Liver (tissue), 2 donors: Measurements from ENCODE around the gene EXOC6.

Source experiments
- CTCF ChIP-seq: fragments of 150-350 bp; IDR thresholded peaks from 2 replicates; pipeline ENCODE4 v1.5.1; 2017; ENCODE audit warnings: improper control_type of control experiment, low read depth, low read length; ENCODE audit not compliant: missing input control
- MAX ChIP-seq: IDR thresholded peaks from 2 replicates; pipeline ENCODE4 v1.6.1; 2016; ENCODE audit warnings: antibody characterized with exemption
- YY1 ChIP-seq: IDR thresholded peaks from 2 replicates; pipeline ENCODE4 v1.6.1; 2016; ENCODE audit warnings: antibody characterized with exemption, mild to moderate bottlenecking
- donor health status: healthy.

- TF ChIP-seq CTCF (no peak), MAX (no peak), YY1 (no peak)
These were observed 145.5 kb downstream of the EXOC6 start for GRCh38 chr10:92993699-92994272.
